ENCODE results near the gene RWDD1.

RWDD1 gene

GRCh38 chr6:116543149-116543548, 28.2 kb upstream of the RWDD1 start:
- H3K4me3 ChIP-seq (ENCODE audit: low read depth, low read length) = no peak overlapping the region
- TF ChIP-seq CTCF (IDR thresholded peaks at IDR 0.05; ENCODE audit: borderline replicate concordance, insufficient read depth, low read depth, low read length) = no peak

- no peak for TF ChIP-seq CTCF (IDR thresholded peaks at IDR 0.05; ENCODE audit: borderline replicate concordance, insufficient read depth, low read depth, low read length)
- no peak within 1 kb of the TSS for H3K4me3 ChIP-seq (ENCODE audit: low read depth, low read length)
These were observed 25.7 kb upstream of the RWDD1 start, which contains the start of gene TRAPPC3L for GRCh38 chr6:116545651-116546050. Gene TRAPPC3L, minus strand, starts transcription at chr6:116545684. Its CDS starts 170 bp downstream, at chr6:116545514.

- no peak overlapping the region for H3K4me3 ChIP-seq (ENCODE audit: low read depth, low read length)
- no peak for TF ChIP-seq CTCF (IDR thresholded peaks at IDR 0.05; ENCODE audit: borderline replicate concordance, insufficient read depth, low read depth, low read length)
These were observed 23.9 kb upstream of the RWDD1 start for GRCh38 chr6:116547358-116547757.

GRCh38 chr6:116550796-116551195, 20.5 kb upstream of the RWDD1 start:
- H3K4me3 ChIP-seq (ENCODE audit: low read depth, low read length) = no peak overlapping the region
- TF ChIP-seq CTCF (IDR thresholded peaks at IDR 0.05; ENCODE audit: borderline replicate concordance, insufficient read depth, low read depth, low read length) = no peak

GRCh38 chr6:116553451-116553850, 17.9 kb upstream of the RWDD1 start, which contains the start of gene CALHM4:
Gene CALHM4, plus strand, starts transcription at chr6:116553751. Its CDS starts 43 bp downstream, at chr6:116553794.
- TF ChIP-seq CTCF (IDR thresholded peaks at IDR 0.05; ENCODE audit: borderline replicate concordance, insufficient read depth, low read depth, low read length) = no peak
- H3K4me3 ChIP-seq (ENCODE audit: low read depth, low read length) = no peak within 1 kb of the TSS

- TF ChIP-seq CTCF (IDR thresholded peaks at IDR 0.05; ENCODE audit: borderline replicate concordance, insufficient read depth, low read depth, low read length) = no peak
- H3K4me3 ChIP-seq (ENCODE audit: low read depth, low read length) = no peak overlapping the region
These were observed 15.2 kb upstream of the RWDD1 start for GRCh38 chr6:116556065-116556464.

GRCh38 chr6:116556814-116557415, 14.4 kb upstream of the RWDD1 start:
- TF ChIP-seq CTCF (IDR thresholded peaks at IDR 0.05; ENCODE audit: borderline replicate concordance, insufficient read depth, low read depth, low read length) = no peak
- H3K4me3 ChIP-seq (ENCODE audit: low read depth, low read length) = no peak overlapping the region

Data from GM12875 (cell line).